Measurements from ENCODE around the gene SLC25A25.
"Not testable (repeated sequence)": the region's sequence is repeated elsewhere in the genome, so short reads cannot be mapped to it uniquely, and the experiment has no call there.

SLC25A25 gene

DNA sequence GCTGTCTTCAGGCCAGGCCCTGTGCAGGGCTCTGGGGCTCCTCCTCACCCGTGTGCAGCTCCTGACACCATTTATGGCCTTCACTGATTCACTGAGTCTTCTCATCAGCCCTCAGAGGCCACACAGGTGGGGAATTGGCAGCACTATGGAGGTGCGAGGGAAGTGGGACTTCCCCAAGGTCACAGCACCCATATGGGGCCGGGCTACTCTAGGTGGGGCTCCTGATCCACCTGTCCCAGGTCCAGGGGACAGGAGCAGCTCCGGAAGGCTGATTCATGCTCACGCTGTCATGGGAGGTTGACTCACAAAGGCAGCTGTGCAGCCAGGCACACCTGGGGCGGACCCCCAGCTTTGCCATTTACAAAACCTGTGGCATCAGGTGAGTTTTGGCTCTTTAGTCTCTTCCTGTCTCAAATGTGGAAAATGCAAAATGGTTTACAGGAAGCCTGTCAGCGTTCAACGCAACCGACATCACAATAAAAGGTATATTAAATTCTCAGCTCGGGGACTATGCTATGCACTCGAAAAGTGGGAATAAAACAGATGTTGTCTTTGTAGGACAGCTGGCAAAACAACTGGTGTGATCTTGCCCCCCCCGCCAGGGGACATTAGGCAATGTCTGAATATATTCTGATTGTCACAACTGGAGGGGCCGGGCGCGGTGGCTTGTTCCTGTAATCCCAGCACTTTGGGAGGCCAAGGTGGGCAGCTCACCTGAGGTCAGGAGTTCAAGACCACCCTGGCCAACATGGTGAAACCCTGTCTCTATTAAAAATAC is 15.9 kb upstream of the SLC25A25 start:
- DNase-seq (ENCODE audit: low spot score) = no peak

GRCh38 chr9:128053560-128053959 is 14.5 kb upstream of the SLC25A25 start:
- DNase-seq (ENCODE audit: low spot score) = no peak

GRCh38 chr9:128054087-128054486 is 13.9 kb upstream of the SLC25A25 start:
- no peak for DNase-seq (ENCODE audit: low spot score)

DNA sequence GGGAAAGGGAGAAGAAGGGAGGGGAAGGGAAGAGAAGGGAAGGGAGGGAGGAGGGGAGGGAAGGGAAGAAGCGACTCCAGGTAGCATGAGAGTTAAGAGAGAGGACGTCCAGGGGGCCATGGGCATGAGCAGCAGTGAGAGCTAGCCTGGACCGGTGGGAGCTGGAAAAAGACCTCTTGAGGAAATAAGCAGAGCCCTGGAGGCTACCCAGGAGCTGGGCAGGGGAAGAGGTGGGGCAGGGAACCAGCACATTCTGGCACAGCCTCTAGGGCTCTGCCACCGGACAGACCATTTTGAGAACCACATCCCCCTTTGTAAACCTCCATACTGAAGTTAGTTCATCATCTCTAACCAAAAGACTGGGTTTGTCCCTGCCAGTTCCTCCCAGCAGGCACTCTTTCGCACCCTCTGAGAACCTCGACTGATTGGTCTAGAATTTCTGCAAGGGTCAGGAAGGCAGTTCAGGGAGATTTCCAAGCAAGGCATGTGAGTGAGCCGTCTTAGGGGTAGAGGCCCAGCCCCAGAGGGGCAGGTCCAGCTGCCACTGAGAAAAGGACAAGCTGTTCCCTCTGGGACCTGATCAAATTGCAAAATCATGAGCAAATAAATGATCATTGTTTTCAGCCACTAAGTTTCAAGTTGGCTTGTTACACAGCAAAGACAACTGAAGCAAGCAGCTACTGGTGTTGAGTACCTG is 12.5 kb upstream of the SLC25A25 start:
- peak; percentile 48 for DNase-seq (ENCODE audit: low spot score)

- no peak for DNase-seq (ENCODE audit: low spot score)
Measured at GRCh38 chr9:128056086-128056485, 11.9 kb upstream of the SLC25A25 start.

GRCh38 chr9:128056887-128057723 is 10.9 kb upstream of the SLC25A25 start:
- DNase-seq (ENCODE audit: low spot score) = no peak

- DNase-seq (ENCODE audit: low spot score) = no peak
Measured at GRCh38 chr9:128057724-128058409, 10.2 kb upstream of the SLC25A25 start.

DNA sequence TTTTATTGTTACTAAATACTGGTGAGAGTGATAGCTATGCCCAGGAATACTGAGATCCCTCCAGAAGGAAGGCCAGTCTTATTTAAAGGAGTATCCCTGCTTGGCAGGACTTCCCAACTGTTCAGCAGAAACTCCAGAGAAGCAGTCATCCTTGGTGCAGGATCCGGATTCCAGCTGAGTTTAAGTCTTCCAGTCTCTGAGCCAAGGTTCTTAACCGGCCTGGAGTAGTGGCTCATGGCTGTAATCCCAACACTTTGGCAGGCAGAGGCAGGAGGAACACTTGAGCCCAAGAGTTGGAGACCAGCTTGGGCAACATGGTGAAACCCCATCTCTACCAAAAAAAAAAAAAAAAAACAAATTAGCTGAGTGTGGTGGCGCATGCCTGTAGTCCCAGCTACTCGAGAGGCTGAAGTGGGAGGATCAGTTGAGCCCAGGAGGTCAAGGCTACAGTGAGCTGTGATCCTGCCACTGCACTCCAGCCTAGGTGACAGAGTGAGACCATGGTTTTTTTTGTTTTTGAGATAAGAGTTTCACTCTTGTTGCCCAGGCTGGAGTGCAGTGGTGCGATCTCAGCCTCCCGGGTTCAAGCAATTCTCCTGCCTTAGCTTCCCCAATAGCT is 8.6 kb upstream of the SLC25A25 start:
- no peak for DNase-seq (ENCODE audit: low spot score)

- no peak for DNase-seq (ENCODE audit: low spot score)
Measured at GRCh38 chr9:128061275-128061960, 6.6 kb upstream of the SLC25A25 start.

DNA sequence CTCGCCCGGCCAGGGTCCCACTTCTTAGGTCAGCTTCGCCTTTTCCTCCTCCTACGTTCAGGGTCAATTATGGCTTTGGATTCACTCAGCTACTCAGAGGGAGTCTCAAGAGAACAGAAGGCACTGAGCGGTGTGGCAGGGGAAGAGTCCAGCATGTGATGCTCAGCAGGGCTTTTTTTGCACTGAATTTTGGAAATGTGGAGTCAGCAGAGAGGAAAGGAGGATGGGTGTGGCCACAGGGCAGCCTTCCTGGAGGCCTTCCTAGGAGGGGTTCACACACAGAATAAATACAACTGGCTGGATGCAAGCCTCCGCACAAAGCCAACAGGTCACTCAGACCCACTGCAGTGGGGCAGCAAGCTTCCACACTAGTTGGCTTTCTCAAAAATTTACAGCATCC is 5.8 kb upstream of the SLC25A25 start:
- no peak for DNase-seq (ENCODE audit: low spot score)

DNA sequence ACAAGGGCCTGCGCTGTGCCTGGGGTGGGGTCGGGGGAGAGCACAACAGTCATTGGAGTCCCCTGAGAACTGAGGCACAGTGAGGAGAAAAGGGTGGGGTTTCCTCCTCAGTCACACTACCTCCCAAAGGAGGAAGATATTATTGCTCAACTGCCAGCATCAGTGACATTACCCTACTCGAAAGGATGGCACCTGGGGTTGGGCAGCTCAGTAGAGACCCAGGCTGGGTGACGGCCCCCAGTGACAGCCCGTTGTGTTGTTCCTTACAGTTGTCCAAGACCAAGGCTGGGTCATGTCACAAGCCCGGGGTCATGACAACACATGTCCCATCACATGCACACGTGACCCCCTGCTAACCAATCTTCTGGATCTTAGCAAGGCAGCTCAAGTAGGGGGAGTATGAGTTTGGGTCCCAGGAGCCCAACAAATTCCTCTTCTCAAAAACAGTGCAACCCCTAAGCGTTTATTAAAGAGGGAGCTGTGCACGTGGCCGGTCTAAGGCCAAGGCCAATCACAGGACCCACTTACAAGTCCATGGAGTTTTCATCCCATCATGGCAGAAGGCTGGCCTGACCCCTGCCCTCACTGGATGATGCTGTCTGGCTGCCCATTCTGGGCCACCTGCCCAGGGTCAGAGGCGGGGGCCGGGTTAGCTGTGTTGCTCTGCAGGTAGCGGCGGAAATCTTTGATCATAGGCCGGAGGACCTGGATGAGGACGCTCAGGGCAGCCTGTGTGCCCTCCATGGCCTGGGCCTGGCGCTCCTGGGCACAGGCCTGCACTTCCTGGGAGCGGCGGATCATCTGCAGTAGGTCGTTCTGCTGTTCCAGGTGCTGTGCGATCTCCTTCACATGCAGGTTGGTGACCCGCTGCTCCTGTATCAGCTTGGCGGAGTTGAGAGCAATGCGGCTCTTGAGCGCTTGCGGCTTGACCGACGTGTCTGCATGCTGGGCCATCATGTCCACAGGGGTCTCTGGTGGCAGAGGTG is 4.9 kb upstream of the SLC25A25 start:
- no peak for DNase-seq (ENCODE audit: low spot score)

GRCh38 chr9:128065907-128066712 is 1.9 kb upstream of the SLC25A25 start:
- DNase-seq (ENCODE audit: low spot score) = no peak

- peak; percentile 98 for DNase-seq (ENCODE audit: low spot score)
Measured at GRCh38 chr9:128066713-128067644, 1.1 kb upstream of the SLC25A25 start, which contains the start of gene NAIF1. NAIF1 (minus strand) TSS chr9:128067320; CDS start chr9:128067101, 219 bp downstream.

GRCh38 chr9:128068386-128069205 is 564 bp downstream of the SLC25A25 start:
- no peak for DNase-seq (ENCODE audit: low spot score)

DNA sequence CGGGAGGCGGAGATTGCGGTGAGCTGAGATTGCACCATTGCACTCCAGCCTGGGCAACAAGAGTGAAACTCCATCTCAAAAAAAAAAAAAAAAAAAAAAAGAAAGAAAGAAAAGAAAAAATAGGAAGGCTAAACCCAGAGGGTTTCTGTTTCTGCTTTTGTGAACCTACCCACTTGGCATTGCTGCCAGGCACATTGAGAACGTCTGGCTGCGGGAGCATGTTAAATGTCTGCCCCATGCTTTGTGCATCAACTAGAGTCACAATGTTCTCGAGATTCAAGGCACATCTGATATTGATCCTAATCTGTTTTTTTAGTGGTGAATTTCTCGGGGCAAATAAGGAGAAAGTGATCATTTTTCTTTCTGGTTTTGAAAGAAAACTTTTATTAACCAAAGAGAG is 2.8 kb downstream of the SLC25A25 start:
- no peak for DNase-seq (ENCODE audit: low spot score)

- DNase-seq (ENCODE audit: low spot score) = not testable (repeated sequence)
Measured at GRCh38 chr9:128071475-128071874, 3.4 kb downstream of the SLC25A25 start.

All from AG08396 (cell line).